H1 (cell line): ENCODE measurements around the gene CTNND2. TPM values are rescaled to one million over a fixed set of nuclear protein-coding genes. Genes with fewer than 3 reads are reported as not detected.

Experiments used
- CTCF ChIA-PET: fragments of 300-600 bp; sonication (Branson Sonifier 250); formaldehyde crosslinking; loops from one replicate; lab custom pipeline; 2021; ENCODE audit not compliant: partially characterized antibody; lab: Charles Lee
- POLR2A ChIA-PET: fragments of 300-600 bp; sonication (Branson Sonifier 250); formaldehyde crosslinking; loops from one replicate; lab custom pipeline; 2021; ENCODE audit warnings: inconsistent platforms; ENCODE audit not compliant: partially characterized antibody; lab: Charles Lee
- DNase-seq, 2 experiments: peaks; one replicate each; pipeline versions ENCODE4 v3.0.0 to v3.0.0-alpha.2; 2010 to 2022; ENCODE audit warnings: low spot score in 2 of 2, low read depth in 1 of 2, mixed read lengths in 1 of 2
- FAIRE-seq: peaks from 2 replicates; lab custom pipeline; 2011; peaks lifted over from hg19 to GRCh38; lab: Jason Lieb, UNC
- H2AFZ ChIP-seq: 2 replicates; pipeline ENCODE4 v1.8.1; 2012; ENCODE audit warnings: low read length, inconsistent platforms
- H2AK5ac ChIP-seq: 2 replicates; pipeline ENCODE4 v1.6.1; 2013; ENCODE audit warnings: low read depth, low read length
- H2BK120ac ChIP-seq: replicated peaks from 2 replicates; pipeline ENCODE3; 2013; ENCODE audit warnings: low read depth, low read length, inconsistent platforms
- H2BK12ac ChIP-seq: 2 replicates; pipeline ENCODE4 v1.6.1; 2013; ENCODE audit warnings: low read depth, low read length
- H2BK15ac ChIP-seq: 2 replicates; pipeline ENCODE4 v1.6.1; 2013; ENCODE audit warnings: low read length
- H2BK20ac ChIP-seq: 2 replicates; pipeline ENCODE4 v1.6.1; 2013; ENCODE audit warnings: low read length
- H2BK5ac ChIP-seq: 2 replicates; pipeline ENCODE4 v1.6.1; 2013; ENCODE audit warnings: low read depth, low read length
- H3K14ac ChIP-seq: 2 replicates; pipeline ENCODE4 v1.6.1; 2013; ENCODE audit warnings: inconsistent platforms; ENCODE audit not compliant: insufficient read length
- H3K18ac ChIP-seq: 2 replicates; pipeline ENCODE4 v1.6.1; 2013; ENCODE audit warnings: low read length; ENCODE audit errors: extremely low read depth
- H3K23ac ChIP-seq: 2 replicates; pipeline ENCODE4 v1.6.1; 2013; ENCODE audit warnings: inconsistent platforms; ENCODE audit not compliant: insufficient read length
- H3K23me2 ChIP-seq: 2 replicates; pipeline ENCODE4 v1.6.1; 2013; ENCODE audit warnings: low read depth, low read length
- H3K27ac ChIP-seq: 2 replicates; pipeline ENCODE4 v1.6.1; 2011; ENCODE audit warnings: low read depth, low read length, inconsistent platforms
- H3K27me3 ChIP-seq, 4 experiments: replicated peaks in 1 of 4; 1 replicate in 1 of 4; 2 replicates in 3 of 4; pipeline versions ENCODE4 v1.6.1 to v1.8.1; 2011 to 2013; ENCODE audit warnings: low read length in 3 of 4, mild to moderate bottlenecking in 3 of 4, inconsistent platforms in 2 of 4, mixed read lengths in 2 of 4, moderate library complexity in 1 of 4; ENCODE audit not compliant: control insufficient read depth in 3 of 4, insufficient read depth in 3 of 4; ENCODE audit errors: extremely low read depth in 1 of 4
- H3K36me3 ChIP-seq, 4 experiments: 2 replicates each; pipeline versions ENCODE4 v1.6.1 to v1.8.1; 2011 to 2013; ENCODE audit warnings: mild to moderate bottlenecking in 4 of 4, low read length in 3 of 4, moderate library complexity in 2 of 4, control low read depth in 1 of 4, inconsistent platforms in 1 of 4; ENCODE audit not compliant: insufficient read depth in 4 of 4, control insufficient read depth in 2 of 4
- H3K4ac ChIP-seq: replicated peaks from 2 replicates; pipeline ENCODE3; 2013; ENCODE audit warnings: low read length, low read depth, mixed read lengths, inconsistent platforms; ENCODE audit not compliant: insufficient read length
- H3K4me1 ChIP-seq, 4 experiments: replicated peaks in 1 of 4; 1 replicate in 1 of 4; 2 replicates in 3 of 4; pipeline versions ENCODE4 v1.6.1 to v1.8.1; 2011 to 2013; ENCODE audit warnings: low read length in 3 of 4, inconsistent platforms in 2 of 4, mixed read lengths in 1 of 4; ENCODE audit not compliant: insufficient read depth in 4 of 4, control insufficient read depth in 3 of 4
- H3K4me2 ChIP-seq, 2 experiments: 2 replicates each; pipeline versions ENCODE4 v1.6.1 to v1.8.1; 2011 to 2013; ENCODE audit warnings: low read depth in 2 of 2, low read length in 2 of 2, control low read depth in 1 of 2, inconsistent platforms in 1 of 2, mild to moderate bottlenecking in 1 of 2; ENCODE audit not compliant: insufficient read depth in 1 of 2
- H3K4me3 ChIP-seq, 4 experiments: fragments of 200-600, 300-600 bp in 1 of 4; sonication (generic), shearing (Covaris generic), sonication (Bioruptor Twin) in 1 of 4; 2 replicates each; pipeline versions ENCODE4 v1.5.1 to v1.8.1; 2011 to 2016; ENCODE audit warnings: low read length in 4 of 4, low read depth in 3 of 4, control low read depth in 2 of 4, inconsistent platforms in 2 of 4, mild to moderate bottlenecking in 2 of 4, mixed read lengths in 1 of 4, moderate library complexity in 1 of 4; ENCODE audit not compliant: insufficient read depth in 2 of 4; ENCODE audit errors: extremely low read depth in 1 of 4
- H3K56ac ChIP-seq: replicated peaks from 2 replicates; pipeline ENCODE3; 2013; ENCODE audit warnings: low read depth, mild to moderate bottlenecking, mixed read lengths, low read length, inconsistent platforms; ENCODE audit not compliant: insufficient read length
- H3K79me1 ChIP-seq: 2 replicates; pipeline ENCODE4 v1.6.1; 2013; ENCODE audit warnings: low read depth, low read length, control low read depth
- H3K79me2 ChIP-seq, 2 experiments: 2 replicates each; pipeline versions ENCODE4 v1.6.1 to v1.8.1; 2012 to 2013; ENCODE audit warnings: low read length in 2 of 2, mild to moderate bottlenecking in 2 of 2, inconsistent platforms in 1 of 2; ENCODE audit not compliant: insufficient read depth in 2 of 2, control insufficient read depth in 1 of 2
- H3K9ac ChIP-seq, 4 experiments: replicated peaks in 1 of 4; 1 replicate in 1 of 4; 2 replicates in 3 of 4; pipeline versions ENCODE4 v1.6.1 to v1.8.1; 2011 to 2013; ENCODE audit warnings: low read depth in 3 of 4, low read length in 3 of 4, control low read depth in 2 of 4, mild to moderate bottlenecking in 2 of 4, moderate library complexity in 2 of 4, inconsistent platforms in 1 of 4; ENCODE audit errors: extremely low read depth in 1 of 4
- H3K9me3 ChIP-seq, 2 experiments: 2 replicates each; pipeline versions ENCODE4 v1.6.1 to v1.8.1; 2012 to 2013; ENCODE audit warnings: mild to moderate bottlenecking in 2 of 2, moderate library complexity in 2 of 2, control low read depth in 1 of 2, inconsistent platforms in 1 of 2, low read depth in 1 of 2, low read length in 1 of 2, mixed read lengths in 1 of 2; ENCODE audit not compliant: insufficient read depth in 2 of 2
- H4K20me1 ChIP-seq, 2 experiments: replicated peaks in 1 of 2; 2 replicates each; pipeline versions ENCODE3 to v1.8.1; 2011 to 2013; ENCODE audit warnings: inconsistent platforms in 2 of 2, low read length in 2 of 2, mild to moderate bottlenecking in 1 of 2; ENCODE audit not compliant: insufficient read depth in 2 of 2, control insufficient read depth in 1 of 2
- H4K5ac ChIP-seq: 2 replicates; pipeline ENCODE4 v1.6.1; 2013; ENCODE audit warnings: low read length, low read depth, mixed read lengths, inconsistent platforms; ENCODE audit not compliant: insufficient read length
- H4K8ac ChIP-seq: 2 replicates; pipeline ENCODE4 v1.8.0; 2013; ENCODE audit warnings: mild to moderate bottlenecking, moderate library complexity, low read length, inconsistent platforms; ENCODE audit not compliant: insufficient read depth; ENCODE audit errors: extremely low read depth
- H4K91ac ChIP-seq: replicated peaks from 2 replicates; pipeline ENCODE3; 2013; ENCODE audit warnings: low read length, mixed read lengths, inconsistent platforms; ENCODE audit not compliant: insufficient read length
- HDAC2 ChIP-seq, 2 experiments: fragments of 300-600 bp in 1 of 2; sonication (generic) in 1 of 2; IDR thresholded peaks; 2 replicates each; pipeline ENCODE4 v1.6.1; 2011 to 2012; ENCODE audit warnings: low read depth in 2 of 2, low read length in 2 of 2, mild to moderate bottlenecking in 2 of 2, moderate library complexity in 2 of 2, borderline replicate concordance in 1 of 2, inconsistent platforms in 1 of 2
- SRF ChIP-seq: IDR thresholded peaks from 2 replicates; pipeline ENCODE4 v1.6.1; 2011; ENCODE audit warnings: mild to moderate bottlenecking, low read depth, low read length, moderate library complexity
- WGBS, 2 experiments: shearing (Covaris generic) in 1 of 2; methylation state at CpG; one replicate each; pipeline versions ENCODE4 v1.1.6 to v1.1.7; 2013 to 2015; ENCODE audit warnings: low lambda C conversion rate in 2 of 2, mixed read lengths in 2 of 2, inconsistent platforms in 1 of 2, low coverage in 1 of 2, missing lambda C conversion rate in 1 of 2; ENCODE audit not compliant: insufficient replicate concordance in 2 of 2, insufficient coverage in 1 of 2, insufficient read length in 1 of 2; ENCODE audit errors: extremely low coverage in 1 of 2, missing lambda C conversion rate in 1 of 2; 5-methylcytosine and 5-hydroxymethylcytosine counted together
- polyA plus RNA-seq, 7 experiments: library from polyadenylated mRNA; depleted of rRNA in 3 of 7; stranded (reverse) in 5 of 7; unstranded in 2 of 7; fragments of >200 nt in 5 of 7; fragments of 200-250 nt in 2 of 7; gene quantifications; 1 replicate in 5 of 7; 2 replicates in 1 of 7; 4 replicates in 1 of 7; pipeline versions ENCODE4 v1.2.1 to v1.2.3, GENCODE V29; 2011 to 2013; ENCODE audit warnings: missing spikeins in 2 of 7, mixed read lengths in 2 of 7
- total RNA-seq: library from RNA; stranded (reverse); fragmentation: NEBNext Ultra II Directional; extraction: Animal tissue kit (Norgen Biotek cat#: 25700); gene quantifications from 2 replicates; pipeline ENCODE4 v1.2.1, GENCODE V29; 2021

Gene CTNND2
- total and polyA plus RNA-seq, 2 of the 8 experiments (the other 6 are each of a cell fraction or from before 2014, with no cell fraction given), result 7.4 to 14.2 TPM

GRCh38 chr5:11045411-11045810 lies 858.8 kb downstream of the CTNND2 start:
- H3K14ac ChIP-seq, result no peak overlapping the region
- FAIRE-seq, result no peak
- no peak overlapping the region for H3K18ac ChIP-seq
- no peak overlapping the region for H3K9ac ChIP-seq
- no peaks in the 10 kb centered on the region for H3K27me3 ChIP-seq
- TF ChIP-seq SRF (no peak), HDAC2 (IDR thresholded peaks at IDR 0.05; ENCODE audit: borderline replicate concordance in 1 of 2, low read depth in 2 of 2, low read length in 2 of 2) (no peak)
- H4K5ac ChIP-seq, result no peak overlapping the region
- H3K23me2 ChIP-seq, result no peaks in the 10 kb centered on the region
- H3K4me1 ChIP-seq, result peaks cover 0 to 3% (median 0%) of the 10 kb centered on the region in 4 experiments; a peak in 1 of 7 replicates
- H3K27ac ChIP-seq, result no peak overlapping the region
- ChIA-PET POLR2A (no interaction called here), CTCF (interaction anchor here (0.6 kb wide), 1 partner anchor 58 kb away, joined by 3 read pairs; no protein-coding TSS in a partner anchor)
- 94% methylated on average over 3 of the region's 3 CpGs; no CpG with 5 or more reads in 1 of the 2 experiments for WGBS, 2 experiments
- H3K4me2 ChIP-seq, result no peak overlapping the region
- no peak overlapping the region for H3K4ac ChIP-seq
- H3K23ac ChIP-seq, result no peak overlapping the region
- no peak overlapping the region for H4K8ac ChIP-seq
- no peak overlapping the region for H2BK120ac ChIP-seq
- H2BK12ac ChIP-seq, result no peak overlapping the region
- no peaks in the 10 kb centered on the region for H4K20me1 ChIP-seq
- no peaks in the 10 kb centered on the region for H3K9me3 ChIP-seq
- no peak overlapping the region for H3K56ac ChIP-seq
- H3K79me2 ChIP-seq, result no peaks in the 10 kb centered on the region
- H3K36me3 ChIP-seq, result no peaks in the 10 kb centered on the region
- H2BK15ac ChIP-seq, result no peak overlapping the region
- no peak overlapping the region for H2AK5ac ChIP-seq
- H2AFZ ChIP-seq, result no peak overlapping the region
- H3K4me3 ChIP-seq, result no peak overlapping the region
- no peak overlapping the region for H2BK20ac ChIP-seq
- DNase-seq, result no peak
- no peak overlapping the region for H2BK5ac ChIP-seq
- no peaks in the 10 kb centered on the region; the same call in 1 of the 2 replicates for H3K79me1 ChIP-seq
- no peak overlapping the region for H4K91ac ChIP-seq
